Stimulated activated CD4-positive, alpha-beta T cell treated with anti-CD3 and anti-CD28 coated beads, TNF-alpha, amount 100 ng/mL, for 4 hours (primary cell): ENCODE measurements around the gene ZACN.

Experiments
- DNase-seq, 3 experiments: peaks; one replicate each; pipeline ENCODE4 v3.0.0-alpha.2; 2020; ENCODE audit warnings: low read depth in 3 of 3

ZACN gene

DNA sequence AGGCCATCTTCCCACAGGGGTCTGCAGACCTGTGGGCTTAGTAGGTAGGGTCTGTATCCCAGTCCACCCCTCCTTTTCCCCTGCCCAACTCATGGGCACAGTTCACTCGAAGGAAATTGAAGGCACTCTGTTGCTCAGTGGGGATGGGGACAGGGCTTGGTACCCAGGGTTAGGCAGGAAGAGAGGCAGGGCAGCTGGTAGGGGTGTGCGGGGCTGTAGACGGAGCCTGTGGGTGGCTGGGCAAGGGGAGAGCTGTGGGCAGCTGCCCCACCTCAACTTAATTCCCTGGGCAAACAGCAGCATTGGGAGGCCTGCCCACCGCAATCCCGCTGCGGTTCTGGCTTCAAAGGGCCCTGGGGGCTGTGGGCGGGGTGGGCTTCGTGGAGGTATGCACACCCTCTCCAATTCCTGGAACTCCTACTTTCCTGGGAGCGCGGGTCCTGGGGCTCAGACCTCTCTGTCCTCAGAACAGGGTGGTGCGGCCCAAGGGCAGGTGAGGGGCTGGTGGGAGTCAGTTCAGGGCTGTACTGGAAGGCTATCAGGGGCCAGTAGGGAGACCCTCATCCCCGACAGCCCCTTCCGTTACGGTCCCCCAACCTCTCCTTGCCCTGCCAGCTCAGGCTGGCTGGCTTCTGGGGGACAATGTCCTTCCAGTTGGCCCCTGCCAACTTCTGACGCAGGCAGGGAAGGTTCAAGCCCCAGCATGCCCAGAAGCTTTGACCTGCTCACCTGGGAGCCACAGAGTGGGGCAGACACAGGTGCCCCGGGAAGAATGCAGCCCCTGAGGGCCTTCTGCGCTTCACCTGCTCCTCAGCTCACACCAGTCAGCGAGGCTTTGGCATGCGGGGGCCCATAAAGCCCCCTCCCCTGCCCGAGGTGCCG lies 53.0 kb downstream of the ZACN start:
- no peak for DNase-seq
